ENCODE measurements around the gene TTC7B. TPM values are rescaled to one million over a fixed set of nuclear protein-coding genes. Genes with fewer than 3 reads are reported as not detected.

The TTC7B gene
- total and polyA plus RNA-seq, 2 donors (not counting 1 experiment from before 2014, with no cell fraction given): 0.36 to 3.2 TPM

DNA sequence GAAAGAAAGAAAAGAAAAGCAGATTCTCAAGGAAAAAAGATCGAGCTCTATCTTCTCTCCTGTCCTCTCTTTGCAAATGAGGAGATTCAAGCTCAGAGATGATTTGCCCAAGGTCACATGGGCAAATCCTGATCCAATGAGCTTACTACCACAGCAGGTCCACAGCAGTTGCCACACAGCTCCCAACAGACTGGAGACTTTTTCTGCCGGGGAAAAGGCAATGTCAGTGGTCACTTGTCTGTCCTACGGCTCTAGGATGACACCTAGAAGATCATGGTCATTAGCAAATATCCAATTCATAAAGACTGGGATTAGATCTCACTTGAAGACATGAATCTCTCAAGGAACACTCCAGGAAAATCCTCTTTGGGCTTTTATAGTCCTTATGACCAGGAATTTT is 58.8 kb downstream of the TTC7B start:
- no peak overlapping the region for H3K27ac Mint-ChIP-seq
- peak overlapping the region; percentile 92 for H3K4me2 ChIP-seq (replicated peaks; ENCODE audit: low read depth, low read length, poor library complexity, severe bottlenecking)
- 80% methylated on average over 2 of the region's 3 CpGs for WGBS (ENCODE audit: insufficient coverage)
- peak overlapping the region in 2 of 5 experiments; percentile 36 to 70 for H3K4me3 ChIP-seq (ENCODE audit: control extremely low read depth in 1 of 5, extremely low read depth in 1 of 5, insufficient read depth in 1 of 5, low read depth in 2 of 5, low read length in 4 of 5)
- no peaks in the 10 kb centered on the region for H3K9me3 Mint-ChIP-seq (ENCODE audit: insufficient read depth)
- no peaks in the 10 kb centered on the region for H4K20me1 ChIP-seq (ENCODE audit: control insufficient read depth, insufficient read depth, low read length, poor library complexity, severe bottlenecking)
- H3K27me3 ChIP-seq (replicated peaks in 1 of 4; ENCODE audit: control extremely low read depth in 1 of 4, control insufficient read depth in 3 of 4, insufficient read depth in 4 of 4, low read length in 3 of 4): no peaks in the 10 kb centered on the region
- H3K9me3 ChIP-seq (ENCODE audit: control extremely low read depth in 1 of 3, control insufficient read depth in 2 of 3, insufficient read depth in 1 of 3, low read length in 2 of 3): no peaks in the 10 kb centered on the region
- ATAC-seq (ENCODE audit: low read depth) (no peak), DNase-seq (no peak)
- H3K4me1 Mint-ChIP-seq: peaks cover 20% of the 10 kb centered on the region
- no peaks in the 10 kb centered on the region for H3K36me3 ChIP-seq (replicated peaks in 1 of 2; ENCODE audit: control extremely low read depth in 1 of 2, control insufficient read depth in 1 of 2, extremely low read depth in 1 of 2, insufficient read depth in 2 of 2, low read length in 1 of 2)
- no peaks in the 10 kb centered on the region for H3K79me2 ChIP-seq (ENCODE audit: control insufficient read depth, insufficient read depth, low read length)
- intact Hi-C loops (cut with micrococcal nuclease): loop anchor here (5.0 to 10.0 kb wide), 3 partner anchors 307 to 1055 kb away; partner anchors contain the start of gene RPS6KA5
- ChIA-PET POLR2A (interaction anchor here (0.8 to 2.6 kb wide), 3 partner anchors 360 to 962 kb away, joined by 3 to 20 read pairs (median 10); partner anchors contain the start of gene CALM1), CTCF (interaction anchor here (1.2 to 4.6 kb wide), 6 partner anchors 13 to 784 kb away, joined by 3 to 25 read pairs (median 14); no protein-coding TSS in a partner anchor)
- peak overlapping the region; percentile 80 for H3K4me3 Mint-ChIP-seq
- no peak overlapping the region for H3K27ac ChIP-seq (ENCODE audit: low read length in 2 of 2)
- H2AFZ ChIP-seq (ENCODE audit: insufficient read depth, low read depth, low read length, poor library complexity, severe bottlenecking): peak overlapping the region; percentile 81
- peaks cover 22 to 29% of the 10 kb centered on the region in 2 donors for H3K4me1 ChIP-seq (ENCODE audit: control insufficient read depth in 2 of 2, insufficient read depth in 2 of 2, low read length in 2 of 2)
- peak overlapping the region; percentile 63 for H3K9ac ChIP-seq (ENCODE audit: low read length)
- TF ChIP-seq CTCF (IDR thresholded peaks at IDR 0.05): no peak
- TF ChIP-seq EZH2 (IDR thresholded peaks at IDR 0.05; ENCODE audit: borderline replicate concordance, insufficient read depth, low read depth, low read length, poor library complexity, severe bottlenecking): no peak
- peaks cover 3% of the 10 kb centered on the region for H3K27me3 Mint-ChIP-seq

DNA sequence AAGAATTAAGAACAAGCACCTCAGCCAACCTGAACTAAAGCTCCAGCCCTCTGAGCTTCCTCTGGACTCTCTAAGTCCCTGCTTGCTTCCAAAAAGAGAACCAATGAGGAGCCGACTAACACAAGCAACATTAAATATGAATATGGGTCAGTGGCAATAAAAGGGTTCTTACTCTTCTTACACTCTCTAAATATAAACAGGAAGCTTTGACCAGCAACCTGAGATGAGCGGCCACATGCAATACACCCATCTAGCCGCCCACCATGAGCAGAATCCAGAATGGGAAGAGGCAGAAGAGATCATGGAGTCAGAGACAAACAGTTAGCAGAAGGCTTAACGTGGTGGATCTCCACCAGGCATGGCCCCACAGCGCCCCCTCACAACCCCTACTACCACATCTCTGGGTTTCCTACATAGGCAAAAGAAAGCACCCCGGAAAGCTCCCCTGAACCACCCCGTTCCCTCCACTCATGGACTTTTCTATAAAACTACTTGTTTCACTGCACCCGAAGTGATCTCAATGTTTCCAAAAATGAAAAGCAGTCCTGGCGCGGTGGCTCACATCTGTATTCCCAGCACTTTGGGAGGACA is 59.4 kb downstream of the TTC7B start:
- no peak overlapping the region for H3K27ac Mint-ChIP-seq
- H3K9me3 ChIP-seq (ENCODE audit: control extremely low read depth in 1 of 3, control insufficient read depth in 2 of 3, insufficient read depth in 1 of 3, low read length in 2 of 3): no peaks in the 10 kb centered on the region
- H3K9me3 Mint-ChIP-seq (ENCODE audit: insufficient read depth): no peaks in the 10 kb centered on the region
- no peak overlapping the region for H3K4me3 ChIP-seq (ENCODE audit: control extremely low read depth in 1 of 5, extremely low read depth in 1 of 5, insufficient read depth in 1 of 5, low read depth in 2 of 5, low read length in 4 of 5)
- peaks cover 20% of the 10 kb centered on the region for H3K4me1 Mint-ChIP-seq
- H3K27me3 ChIP-seq (replicated peaks in 1 of 4; ENCODE audit: control extremely low read depth in 1 of 4, control insufficient read depth in 3 of 4, insufficient read depth in 4 of 4, low read length in 3 of 4): no peaks in the 10 kb centered on the region
- peaks cover 3% of the 10 kb centered on the region for H3K27me3 Mint-ChIP-seq
- no peak overlapping the region for H3K9ac ChIP-seq (ENCODE audit: low read length)
- DNase-seq (peak; percentile 18), ATAC-seq (ENCODE audit: low read depth) (no peak)
- 92% methylated on average over 4 of the region's 10 CpGs for WGBS (ENCODE audit: insufficient coverage)
- H3K79me2 ChIP-seq (ENCODE audit: control insufficient read depth, insufficient read depth, low read length): no peaks in the 10 kb centered on the region
- no peaks in the 10 kb centered on the region for H4K20me1 ChIP-seq (ENCODE audit: control insufficient read depth, insufficient read depth, low read length, poor library complexity, severe bottlenecking)
- H3K27ac ChIP-seq (ENCODE audit: low read length in 2 of 2): no peak overlapping the region
- peak overlapping the region; percentile 81 for H2AFZ ChIP-seq (ENCODE audit: insufficient read depth, low read depth, low read length, poor library complexity, severe bottlenecking)
- no peak overlapping the region for H3K4me2 ChIP-seq (replicated peaks; ENCODE audit: low read depth, low read length, poor library complexity, severe bottlenecking)
- intact Hi-C loops (cut with micrococcal nuclease): loop anchor here (5.0 to 10.0 kb wide), 3 partner anchors 308 to 1055 kb away; partner anchors contain the start of gene RPS6KA5
- no peaks in the 10 kb centered on the region for H3K36me3 ChIP-seq (replicated peaks in 1 of 2; ENCODE audit: control extremely low read depth in 1 of 2, control insufficient read depth in 1 of 2, extremely low read depth in 1 of 2, insufficient read depth in 2 of 2, low read length in 1 of 2)
- no peak for TF ChIP-seq CTCF (IDR thresholded peaks at IDR 0.05)
- no peak for TF ChIP-seq EZH2 (IDR thresholded peaks at IDR 0.05; ENCODE audit: borderline replicate concordance, insufficient read depth, low read depth, low read length, poor library complexity, severe bottlenecking)
- H3K4me3 Mint-ChIP-seq: peak overlapping the region; percentile 80
- ChIA-PET POLR2A (interaction anchor here (2.2 to 2.6 kb wide), 2 partner anchors 359 to 375 kb away, joined by 10 to 20 read pairs; partner anchors contain the start of gene CALM1), CTCF (interaction anchor here (4.6 kb wide), 1 partner anchor 12 kb away, joined by 25 read pairs; no protein-coding TSS in a partner anchor)
- H3K4me1 ChIP-seq (ENCODE audit: control insufficient read depth in 2 of 2, insufficient read depth in 2 of 2, low read length in 2 of 2): peaks cover 22 to 29% of the 10 kb centered on the region in 2 donors
